A549 (cell line): ENCODE results near the gene ENOPH1. TPM values are rescaled to one million over a fixed set of nuclear protein-coding genes. Genes with fewer than 3 reads are reported as not detected.

Experiments used
- ATAC-seq, 2 experiments: fragments of 200-7000 bp in 1 of 2; fragments of >200 bp in 1 of 2; cut with Nextera tagmentation in 1 of 2; cut with Tn5 transposase in 1 of 2; 3 replicates each; pipeline versions ENCODE4 v1.8.0 to v1.9.1; 2018 to 2020; ENCODE audit warnings: mild to moderate bottlenecking in 1 of 2, moderate library complexity in 1 of 2
- CTCF ChIA-PET: fragments of 300-600 bp; sonication (Branson Sonifier 250); formaldehyde crosslinking; extraction: SDS; loops from one replicate; lab custom pipeline; 2021; ENCODE audit warnings: antibody characterized with exemption, inconsistent platforms; lab: Yijun Ruan, JAX
- POLR2A ChIA-PET: fragments of 350-600 bp; formaldehyde crosslinking; extraction: SDS; loops from one replicate; lab custom pipeline; 2021; ENCODE audit warnings: antibody characterized with exemption, inconsistent platforms; lab: Yijun Ruan, JAX
- DNase-seq, 2 experiments: peaks; one replicate each; pipeline versions ENCODE4 v3.0.0 to v3.0.0-alpha.2; 2011 to 2016; ENCODE audit warnings: low read depth in 1 of 2, low spot score in 1 of 2
- FAIRE-seq: peaks from 2 replicates; lab custom pipeline; 2011; peaks lifted over from hg19 to GRCh38; lab: Jason Lieb, UNC
- H3K27ac ChIP-seq, 2 experiments: fragments of >200 bp; sonication (Bioruptor Twin); formaldehyde crosslinking; 3 replicates each; pipeline ENCODE4 v1.5.1; 2016 to 2017
- H3K4me1 ChIP-seq: fragments of >200 bp; sonication (Bioruptor Twin); formaldehyde crosslinking; 3 replicates; pipeline ENCODE4 v1.6.1; 2016
- H3K4me2 ChIP-seq: fragments of >200 bp; sonication (Bioruptor Twin); formaldehyde crosslinking; 3 replicates; pipeline ENCODE4 v1.6.1; 2016
- H3K4me3 ChIP-seq: fragments of >200 bp; sonication (Bioruptor Twin); formaldehyde crosslinking; 3 replicates; pipeline ENCODE4 v1.5.1; 2016
- H3K9me3 ChIP-seq: fragments of >200 bp; sonication (Bioruptor Twin); formaldehyde crosslinking; 3 replicates; pipeline ENCODE4 v1.6.1; 2016
- CBX2 ChIP-seq: fragments of 200-600 bp; sonication (generic); IDR thresholded peaks from 2 replicates; pipeline ENCODE4 v1.6.1; 2016; ENCODE audit warnings: low read depth, mild to moderate bottlenecking, borderline replicate concordance
- CHD2 ChIP-seq: fragments of 150-350 bp; IDR thresholded peaks from 2 replicates; pipeline ENCODE4 v1.6.1; 2014; ENCODE audit warnings: low read length; ENCODE audit not compliant: partially characterized antibody
- EHMT2 ChIP-seq: fragments of 200-600 bp; sonication (generic); IDR thresholded peaks from 2 replicates; pipeline ENCODE4 v1.6.1; 2016; ENCODE audit warnings: antibody characterized with exemption, low read depth, mild to moderate bottlenecking, moderate library complexity
- FOSB ChIP-seq: fragments of 250-450 bp; sonication (Bioruptor Pico); IDR thresholded peaks from 2 replicates; pipeline ENCODE4 v1.5.0; 2020; ENCODE audit warnings: mild to moderate bottlenecking, moderate library complexity
- GATA3 ChIP-seq: IDR thresholded peaks from 2 replicates; pipeline ENCODE4 v1.6.1; 2012; ENCODE audit warnings: borderline replicate concordance
- HDAC2 ChIP-seq: fragments of 200-600 bp; sonication (generic); IDR thresholded peaks from 2 replicates; pipeline ENCODE4 v1.6.1; 2016
- HEYL ChIP-seq: fragments of 250-450 bp; sonication (Bioruptor Pico); IDR thresholded peaks from 2 replicates; pipeline ENCODE4 v1.8.0; 2021; ENCODE audit warnings: mild to moderate bottlenecking, moderate library complexity
- HOXA7 ChIP-seq: fragments of 250-450 bp; sonication (Bioruptor Pico); IDR thresholded peaks from 2 replicates; pipeline ENCODE4 v1.5.0; 2020; ENCODE audit warnings: mild to moderate bottlenecking, moderate library complexity
- JUN ChIP-seq, 2 experiments: fragments of >200 bp; sonication (Bioruptor Twin); formaldehyde crosslinking; IDR thresholded peaks; 2 replicates in 1 of 2; 3 replicates in 1 of 2; pipeline ENCODE4 v1.6.1; 2016 to 2017
- KDM5A ChIP-seq: fragments of 200-600 bp; sonication (generic); IDR thresholded peaks from 2 replicates; pipeline ENCODE4 v1.6.1; 2016; ENCODE audit warnings: antibody characterized with exemption, mild to moderate bottlenecking
- MAFK ChIP-seq: fragments of 450-650 bp; IDR thresholded peaks from 2 replicates; pipeline ENCODE4 v1.6.1; 2014; ENCODE audit not compliant: partially characterized antibody
- MAZ ChIP-seq: fragments of 150-350 bp; IDR thresholded peaks from 2 replicates; pipeline ENCODE4 v1.6.1; 2014; ENCODE audit warnings: antibody characterized with exemption, low read depth, low read length, borderline replicate concordance
- MYC ChIP-seq: IDR thresholded peaks from 2 replicates; pipeline ENCODE4 v1.6.1; 2012; ENCODE audit warnings: mild to moderate bottlenecking, inconsistent platforms, low read length, improper control_type of control experiment, borderline replicate concordance
- NFE2L2 ChIP-seq: fragments of 150-350 bp; conservative IDR thresholded peaks from 2 replicates; pipeline ENCODE4 v1.6.1; 2014; ENCODE audit warnings: low read length
- NPAS2 ChIP-seq: fragments of 250-450 bp; sonication (Bioruptor Pico); IDR thresholded peaks from 2 replicates; pipeline ENCODE4 v1.8.0; 2022; ENCODE audit warnings: mild to moderate bottlenecking, moderate library complexity, borderline replicate concordance
- PHF8 ChIP-seq: fragments of 200-600 bp; sonication (generic); IDR thresholded peaks from 2 replicates; pipeline ENCODE4 v1.6.1; 2016; ENCODE audit warnings: low read depth, mild to moderate bottlenecking, antibody characterized with exemption, moderate library complexity, borderline replicate concordance
- POLR2A ChIP-seq: IDR thresholded peaks from 2 replicates; pipeline ENCODE4 v1.6.1; 2012; ENCODE audit warnings: mild to moderate bottlenecking, low read length
- RAD21 ChIP-seq, 2 experiments: fragments of >200 bp in 1 of 2; sonication (Bioruptor Twin) in 1 of 2; formaldehyde crosslinking in 1 of 2; IDR thresholded peaks in 1 of 2; conservative IDR thresholded peaks in 1 of 2; 2 replicates in 1 of 2; 3 replicates in 1 of 2; pipeline ENCODE4 v1.6.1; 2012 to 2018; ENCODE audit warnings: inconsistent platforms in 1 of 2
- RCOR1 ChIP-seq: fragments of 150-350 bp; IDR thresholded peaks from 2 replicates; pipeline ENCODE4 v1.6.1; 2014; ENCODE audit warnings: antibody characterized with exemption, low read length, low read depth
- RFX5 ChIP-seq: fragments of 450-650 bp; IDR thresholded peaks from 2 replicates; pipeline ENCODE4 v1.7.1; 2014; ENCODE audit warnings: antibody characterized with exemption, mild to moderate bottlenecking, moderate library complexity
- TFCP2L1 ChIP-seq: fragments of 250-450 bp; sonication (Bioruptor Pico); IDR thresholded peaks from 2 replicates; pipeline ENCODE4 v1.5.0; 2021; ENCODE audit warnings: mild to moderate bottlenecking
- ZNF302 ChIP-seq: fragments of 250-450 bp; sonication (Bioruptor Pico); IDR thresholded peaks from 2 replicates; pipeline ENCODE4 v1.9.0; 2021; ENCODE audit warnings: inconsistent platforms, mild to moderate bottlenecking, moderate library complexity
- WGBS: methylation state at CpG from one replicate; pipeline ENCODE4 v1.1.6; 2017; ENCODE audit errors: missing lambda C conversion rate; 5-methylcytosine and 5-hydroxymethylcytosine counted together
- polyA plus RNA-seq, 4 experiments: library from polyadenylated mRNA; depleted of rRNA in 3 of 4; stranded (reverse); fragments of >200 nt; fragmentation: RNase III in 1 of 4; extraction: RNeasy Plus Mini Kit Qiagen cat#74134 plus additional on column Dnase treatment in 1 of 4; gene quantifications; 2 replicates in 3 of 4; 3 replicates in 1 of 4; pipeline ENCODE4 v1.2.3, GENCODE V29; 2011 to 2017
- TF ChIP-seq, protein P1 (sequence below): fragments of >200 bp; sonication (Bioruptor Twin); formaldehyde crosslinking; IDR thresholded peaks from 3 replicates; pipeline ENCODE4 v1.5.1; 2016

Gene ENOPH1
- polyA plus RNA-seq, 2 of the 4 experiments (the other 2 are of a cell fraction): 22.3 to 43.5 TPM

- TF ChIP-seq JUN (IDR thresholded peaks at IDR 0.05): peak; percentile 85 to 93
- peak; percentile 67; the same call in 1 of the 2 replicates for TF ChIP-seq MYC
- no peak for TF ChIP-seq HEYL (CRISPR knock-in tag)
- 0 out of 2 replicates have a peak, but pooled peaks have one; percentile 54 for TF ChIP-seq RFX5
- TF ChIP-seq, all 56 proteins: peak for 12
These were observed 1.2 kb upstream of the ENOPH1 start (continued) for GRCh38 chr4:82428969-82429727.

DNA sequence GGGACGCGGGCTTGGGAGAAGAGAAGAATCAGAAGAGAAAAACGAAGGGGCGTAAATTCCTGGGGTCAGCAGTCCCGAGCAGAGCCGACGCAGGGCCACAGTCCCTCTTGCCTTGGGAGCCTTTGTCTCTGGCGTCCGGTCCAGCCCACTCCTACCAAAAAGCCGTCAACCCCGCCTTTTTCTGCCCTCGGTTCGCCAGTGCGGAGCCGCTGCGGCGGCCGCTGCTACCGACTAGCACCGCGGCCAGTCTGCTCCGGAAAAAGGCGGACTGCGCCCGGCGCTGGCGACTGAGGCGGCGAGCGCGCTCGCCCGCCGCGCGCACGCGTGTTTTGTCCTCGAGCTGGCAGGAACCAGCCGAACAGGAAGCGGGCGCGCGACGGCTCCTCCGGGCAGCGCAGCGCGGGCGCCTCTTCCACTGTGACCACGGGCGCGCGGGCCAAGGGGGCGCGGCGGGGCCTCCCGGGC is 630 bp upstream of the ENOPH1 start:
- H3K4me2 ChIP-seq: peak overlapping the region; percentile 59
- ChIA-PET CTCF (interaction anchor here (0.9 to 1.7 kb wide), 10 partner anchors 8 to 73 kb away, joined by 3 to 14 read pairs (median 4); partner anchors contain the start of gene HNRNPD), POLR2A (interaction anchor here (0.5 to 2.4 kb wide), 17 partner anchors 10 to 855 kb away, joined by 3 to 61 read pairs (median 5); partner anchors contain the start of genes COQ2, HNRNPD and LIN54)
- peak; percentile 7 to 30 for ATAC-seq
- TF ChIP-seq PHF8: peak; percentile 76
- 0 out of 2 replicates have a peak, but pooled peaks have one; percentile 54 for TF ChIP-seq TFCP2L1 (CRISPR knock-in tag)
- TF ChIP-seq HDAC2: no peak
- TF ChIP-seq, all 56 proteins: peak for 2
- FAIRE-seq (no peak), DNase-seq (peak in 1 of 2 experiments; percentile 55)
- H3K4me1 ChIP-seq: peaks cover 39% of the 10 kb centered on the region
- peak overlapping the region; percentile 100 for H3K27ac ChIP-seq
- H3K4me3 ChIP-seq: peak overlapping the region; percentile 90
- 0% methylated on average over 4 of the region's 58 CpGs for WGBS
- H3K9me3 ChIP-seq: no peaks in the 10 kb centered on the region

GRCh38 chr4:82430964-82431745 is 765 bp downstream of the ENOPH1 start:
- H3K4me2 ChIP-seq: peak overlapping the region; percentile 99
- TF ChIP-seq CBX2 (no peak), FOSB (CRISPR knock-in tag) (no peak), POLR2A (no peak), PHF8 (peak; percentile 9; the same call in 1 of the 2 replicates), MAFK (no peak), KDM5A (0 out of 2 replicates have a peak, but pooled peaks have one; percentile 29)
- TF ChIP-seq, protein P1, sequence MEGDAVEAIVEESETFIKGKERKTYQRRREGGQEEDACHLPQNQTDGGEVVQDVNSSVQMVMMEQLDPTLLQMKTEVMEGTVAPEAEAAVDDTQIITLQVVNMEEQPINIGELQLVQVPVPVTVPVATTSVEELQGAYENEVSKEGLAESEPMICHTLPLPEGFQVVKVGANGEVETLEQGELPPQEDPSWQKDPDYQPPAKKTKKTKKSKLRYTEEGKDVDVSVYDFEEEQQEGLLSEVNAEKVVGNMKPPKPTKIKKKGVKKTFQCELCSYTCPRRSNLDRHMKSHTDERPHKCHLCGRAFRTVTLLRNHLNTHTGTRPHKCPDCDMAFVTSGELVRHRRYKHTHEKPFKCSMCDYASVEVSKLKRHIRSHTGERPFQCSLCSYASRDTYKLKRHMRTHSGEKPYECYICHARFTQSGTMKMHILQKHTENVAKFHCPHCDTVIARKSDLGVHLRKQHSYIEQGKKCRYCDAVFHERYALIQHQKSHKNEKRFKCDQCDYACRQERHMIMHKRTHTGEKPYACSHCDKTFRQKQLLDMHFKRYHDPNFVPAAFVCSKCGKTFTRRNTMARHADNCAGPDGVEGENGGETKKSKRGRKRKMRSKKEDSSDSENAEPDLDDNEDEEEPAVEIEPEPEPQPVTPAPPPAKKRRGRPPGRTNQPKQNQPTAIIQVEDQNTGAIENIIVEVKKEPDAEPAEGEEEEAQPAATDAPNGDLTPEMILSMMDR: no peak
- ATAC-seq: peak in 1 of 2 experiments; percentile 11; a peak in 3 of 6 replicates

DNA sequence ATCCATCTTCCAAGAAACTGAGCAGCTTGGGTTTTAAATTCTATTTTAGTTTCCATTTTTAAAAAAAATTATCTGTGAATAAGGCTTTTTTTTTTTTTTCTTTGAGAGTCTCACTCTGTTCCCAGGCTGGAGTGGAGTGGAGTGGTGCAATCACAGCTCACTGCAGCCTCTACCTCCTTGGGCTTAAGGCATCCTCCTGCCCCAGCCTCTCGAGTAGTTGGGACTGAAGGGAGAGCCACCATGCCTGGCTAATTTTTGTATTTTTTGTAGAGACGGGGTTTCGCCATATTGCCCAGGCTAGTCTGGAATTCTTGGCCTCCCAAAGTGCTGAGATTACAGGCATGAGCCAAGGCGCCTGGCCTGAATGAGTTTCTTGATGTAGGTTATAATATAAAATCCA is 1.4 kb downstream of the ENOPH1 start:
- 83% methylated on average over 4 of the region's 4 CpGs for WGBS
- POLR2A ChIA-PET: interaction anchor here (0.6 kb wide), 1 partner anchor 24 kb away, joined by 4 read pairs; no protein-coding TSS in a partner anchor
- Histone ChIP-seq H3K4me3 (peak overlapping the region; percentile 90), H3K27ac (no peak overlapping the region), H3K4me2 (peak overlapping the region; percentile 99), H3K9me3 (no peaks in the 10 kb centered on the region), H3K4me1 (peaks cover 18% of the 10 kb centered on the region)
- ATAC-seq: no peak
- no peak for FAIRE-seq
- CTCF ChIA-PET: no interaction called here
- TF ChIP-seq MAZ (no peak), ZNF302 (CRISPR knock-in tag) (no peak), MAFK (no peak), CHD2 (no peak), RAD21 (conservative IDR thresholded peaks at IDR 0.05 in 1 of 2, IDR thresholded peaks at IDR 0.05 in 1 of 2) (no peak), HOXA7 (CRISPR knock-in tag) (no peak), EHMT2 (no peak), RCOR1 (no peak), NPAS2 (CRISPR knock-in tag) (no peak), GATA3 (no peak), HDAC2 (no peak), NFE2L2 (no peak)
- no peak for DNase-seq

More at GRCh38 chr4:82430964-82431745, 765 bp downstream of the ENOPH1 start:
- Histone ChIP-seq H3K4me3 (peak overlapping the region; percentile 90), H3K4me1 (peaks cover 25% of the 10 kb centered on the region), H3K9me3 (no peaks in the 10 kb centered on the region), H3K27ac (peak overlapping the region; percentile 100)
- DNase-seq (peak in 1 of 2 experiments; percentile 24), FAIRE-seq (no peak)
- ChIA-PET CTCF (no interaction called here), POLR2A (interaction anchor here (0.6 to 0.8 kb wide), 2 partner anchors 24 to 57 kb away, joined by 3 to 4 read pairs; partner anchors contain the start of gene HNRNPD)
- WGBS: 3% methylated on average over 28 of the region's 33 CpGs
